Tibial nerve (tissue), 4 donors: ENCODE measurements around the gene TRMT10B. TPM values are rescaled to one million over a fixed set of nuclear protein-coding genes. Genes with fewer than 3 reads are reported as not detected.
A peak's percentile ranks its signal among the peaks of the same experiment; 100 is the strongest.

Source experiments
- DNase-seq, 2 donors: peaks; one replicate each; pipeline ENCODE4 v3.0.0-alpha.2; 2019; ENCODE audit warnings: low spot score in 2 of 2
- H3K27ac ChIP-seq, 4 donors: fragments of 200-600 bp; sonication (generic) in 3 of 4; one replicate each; pipeline ENCODE4 v1.5.1; 2017 to 2019; ENCODE audit warnings: mild to moderate bottlenecking in 1 of 4
- H3K27me3 ChIP-seq, 2 donors: fragments of 200-600 bp; sonication (generic) in 1 of 2; one replicate each; pipeline versions ENCODE4 v1.5.1 to v1.6.0; 2017 to 2019
- H3K36me3 ChIP-seq, 3 donors: fragments of 200-600 bp; sonication (generic); one replicate each; pipeline ENCODE4 v1.5.1; 2018 to 2019
- H3K4me1 ChIP-seq, 4 donors: fragments of 200-600 bp; sonication (generic) in 3 of 4; one replicate each; pipeline ENCODE4 v1.5.1; 2017 to 2019
- H3K4me3 ChIP-seq, 4 donors: fragments of 200-600 bp; sonication (generic) in 3 of 4; one replicate each; pipeline ENCODE4 v1.5.1; 2017 to 2019; ENCODE audit warnings: mild to moderate bottlenecking in 1 of 4, moderate library complexity in 1 of 4
- H3K9me3 ChIP-seq, 4 donors: fragments of 200-600 bp; sonication (generic) in 3 of 4; one replicate each; pipeline ENCODE4 v1.5.1; 2017 to 2019
- CTCF ChIP-seq, 5 experiments: fragments of 200-600 bp in 3 of 5; fragments of 450-650 bp in 2 of 5; sonication (generic) in 3 of 5; IDR thresholded peaks; one replicate each; pipeline ENCODE4 v1.5.1; 2016 to 2019; ENCODE audit warnings: antibody characterized with exemption in 5 of 5, mild to moderate bottlenecking in 3 of 5, moderate library complexity in 2 of 5
- EP300 ChIP-seq, 2 donors: sonication (generic); formaldehyde crosslinking; IDR thresholded peaks; one replicate each; pipeline ENCODE4 v1.6.1; 2017; ENCODE audit warnings: antibody characterized with exemption in 2 of 2, mild to moderate bottlenecking in 1 of 2
- POLR2A ChIP-seq, 2 donors: fragments of 450-650 bp; IDR thresholded peaks; one replicate each; pipeline ENCODE4 v1.6.1; 2017; ENCODE audit warnings: antibody characterized with exemption in 2 of 2, mild to moderate bottlenecking in 2 of 2, moderate library complexity in 2 of 2
- WGBS, 2 donors: methylation state at CpG; one replicate each; pipeline ENCODE4 v1.1.5; 2018; 5-methylcytosine and 5-hydroxymethylcytosine counted together
- total RNA-seq, 4 donors: library from RNA; depleted of rRNA; stranded (reverse); fragments of >200 nt; gene quantifications; one replicate each; pipeline ENCODE4 v1.1.0, GENCODE V29; 2016

TRMT10B gene
- total RNA-seq, 4 donors from 2014 or later, result 10.2 to 27.5 (median 12.3) TPM

DNA sequence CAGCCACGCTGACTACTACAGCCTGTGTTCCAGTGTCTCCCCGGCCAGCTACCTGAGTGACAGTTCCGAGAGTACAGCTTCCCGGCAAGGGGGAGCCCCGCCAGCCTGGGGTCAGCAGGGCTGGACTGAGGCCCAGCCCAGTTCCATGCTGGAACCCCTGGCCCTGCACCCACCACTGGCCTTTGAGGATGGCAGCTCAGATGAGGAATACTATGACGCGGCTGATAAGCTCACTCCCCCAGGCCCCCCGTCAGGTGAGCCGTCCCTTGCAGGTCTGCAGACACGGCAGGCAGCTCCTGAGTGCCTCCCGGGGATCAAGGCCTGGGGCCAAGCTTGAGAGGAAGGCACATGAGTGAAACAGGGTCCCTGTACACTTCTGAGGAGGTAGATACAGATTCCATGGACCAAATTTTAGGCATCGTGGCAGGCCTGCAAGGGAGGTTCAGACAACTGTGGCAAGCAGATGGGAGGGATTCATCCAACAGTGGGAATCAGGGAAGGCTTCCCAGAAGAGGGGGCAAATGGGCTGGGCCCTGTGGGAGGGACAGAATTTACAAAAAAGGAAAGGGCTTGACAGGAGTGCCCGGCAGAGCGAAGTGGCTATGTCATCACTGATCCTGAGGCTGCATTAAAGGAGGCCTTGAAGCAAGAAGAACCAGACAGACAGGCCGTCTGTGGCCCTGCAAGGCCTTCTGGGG lies 12.8 kb upstream of the TRMT10B start:
- no peaks in the 10 kb centered on the region for H3K9me3 ChIP-seq
- TF ChIP-seq POLR2A (IDR thresholded peaks at IDR 0.05), result no peak
- no peak for TF ChIP-seq CTCF (IDR thresholded peaks at IDR 0.05)
- TF ChIP-seq EP300 (IDR thresholded peaks at IDR 0.05), result no peak
- H3K27me3 ChIP-seq, result no peaks in the 10 kb centered on the region
- no peaks in the 10 kb centered on the region for H3K4me1 ChIP-seq
- no peak overlapping the region for H3K27ac ChIP-seq
- WGBS, 2 donors, result 78% methylated on average over 15 of the region's 15 CpGs
- H3K4me3 ChIP-seq, result no peak overlapping the region
- DNase-seq, result no peak
- no peaks in the 10 kb centered on the region for H3K36me3 ChIP-seq

DNA sequence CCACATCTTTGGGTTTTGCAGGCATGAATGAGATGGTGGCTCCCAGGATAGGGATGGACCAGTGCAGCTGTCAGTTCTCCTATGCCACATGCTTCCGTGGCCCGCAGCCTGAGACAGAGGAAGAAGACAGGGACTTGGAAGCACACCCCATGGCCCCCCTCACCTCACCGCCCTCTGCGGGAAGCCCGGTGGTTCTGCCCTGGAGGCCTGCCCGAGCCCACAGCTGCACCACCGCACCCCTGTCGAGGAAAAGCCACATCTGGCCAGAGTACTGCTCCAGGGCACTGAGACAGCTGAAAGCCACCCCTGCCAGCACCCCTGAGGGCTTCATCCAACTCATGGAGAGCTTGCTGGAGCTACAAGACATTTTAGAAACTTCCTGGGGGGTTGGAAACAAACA lies 7.6 kb upstream of the TRMT10B start:
- Histone ChIP-seq H3K9me3 (no peaks in the 10 kb centered on the region), H3K4me3 (no peak overlapping the region), H3K36me3 (no peaks in the 10 kb centered on the region), H3K27ac (no peak overlapping the region), H3K4me1 (no peaks in the 10 kb centered on the region), H3K27me3 (no peaks in the 10 kb centered on the region)
- TF ChIP-seq POLR2A (IDR thresholded peaks at IDR 0.05) (no peak), CTCF (IDR thresholded peaks at IDR 0.05) (no peak), EP300 (IDR thresholded peaks at IDR 0.05) (no peak)
- no peak for DNase-seq
- 76% methylated on average over 8 of the region's 8 CpGs; no CpG with 5 or more reads in 1 of the 2 donors for WGBS, 2 donors

GRCh38 chr9:37746448-37747270 lies 6.9 kb upstream of the TRMT10B start:
- H3K4me1 ChIP-seq, result no peaks in the 10 kb centered on the region
- WGBS, 2 donors, result 82 to 83% methylated on average over 22 to 24 of the region's 24 CpGs
- no peaks in the 10 kb centered on the region for H3K9me3 ChIP-seq
- H3K27me3 ChIP-seq, result no peaks in the 10 kb centered on the region
- H3K36me3 ChIP-seq, result no peaks in the 10 kb centered on the region
- no peak overlapping the region for H3K27ac ChIP-seq
- TF ChIP-seq POLR2A (IDR thresholded peaks at IDR 0.05) (no peak), CTCF (IDR thresholded peaks at IDR 0.05) (no peak), EP300 (IDR thresholded peaks at IDR 0.05) (no peak)
- DNase-seq, result no peak
- H3K4me3 ChIP-seq, result no peak overlapping the region

DNA sequence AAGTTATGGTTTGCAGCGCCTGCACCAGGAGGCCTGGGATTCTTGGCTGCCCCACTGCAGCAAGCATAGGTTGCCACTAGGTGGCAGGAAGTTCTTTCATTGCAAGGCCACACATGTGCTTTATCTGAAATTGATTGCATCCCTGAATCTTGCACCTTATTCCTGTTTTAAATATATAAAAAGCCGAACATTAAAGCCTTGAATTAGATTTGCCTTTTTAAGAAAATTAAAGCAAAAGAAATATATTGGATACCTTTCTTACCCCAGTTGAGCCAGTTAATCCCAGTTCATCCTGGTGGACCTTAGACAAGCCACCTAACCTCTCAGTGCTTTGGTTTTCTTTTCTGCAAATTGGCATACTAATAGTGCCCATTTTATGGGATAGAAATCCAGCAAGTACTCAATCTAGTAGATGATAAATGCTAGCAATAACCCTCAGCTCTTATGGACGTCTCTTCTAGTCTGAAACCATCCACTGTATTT lies 6.3 kb upstream of the TRMT10B start:
- Histone ChIP-seq H3K4me1 (no peaks in the 10 kb centered on the region), H3K27me3 (no peaks in the 10 kb centered on the region), H3K27ac (no peak overlapping the region), H3K36me3 (no peaks in the 10 kb centered on the region), H3K4me3 (no peak overlapping the region), H3K9me3 (no peaks in the 10 kb centered on the region)
- WGBS, 2 donors, result 30 to 37% methylated on average over 3 of the region's 3 CpGs
- TF ChIP-seq POLR2A (IDR thresholded peaks at IDR 0.05) (no peak), CTCF (IDR thresholded peaks at IDR 0.05) (peak; percentile 54 to 80 (median 79)), EP300 (IDR thresholded peaks at IDR 0.05) (no peak)
- DNase-seq, result peak in 1 of 2 donors; percentile 48

GRCh38 chr9:37749129-37749528 lies 4.5 kb upstream of the TRMT10B start:
- Histone ChIP-seq H3K36me3 (no peaks in the 10 kb centered on the region), H3K9me3 (no peaks in the 10 kb centered on the region), H3K27ac (no peak overlapping the region), H3K4me3 (no peak overlapping the region), H3K4me1 (peaks cover 0 to 7% (median 0%) of the 10 kb centered on the region in 4 donors), H3K27me3 (no peaks in the 10 kb centered on the region)
- no peak for DNase-seq
- TF ChIP-seq CTCF (IDR thresholded peaks at IDR 0.05) (no peak), POLR2A (IDR thresholded peaks at IDR 0.05) (no peak), EP300 (IDR thresholded peaks at IDR 0.05) (no peak)
- WGBS, 2 donors, result 62 to 68% methylated on average over 5 of the region's 5 CpGs
